K562 (cell line): Measurements from ENCODE around the gene STC2. TPM values are rescaled to one million over a fixed set of nuclear protein-coding genes. Genes with fewer than 3 reads are reported as not detected.

Source experiments
- HNRNPH1 ChIP-seq: fragments of 200-400 bp; formaldehyde crosslinking; optimal IDR thresholded peaks from 2 replicates; pipeline ENCODE3; 2017; ENCODE audit warnings: low read depth, mild to moderate bottlenecking, low read length, moderate library complexity
- SMC3 ChIP-seq: conservative IDR thresholded peaks from 2 replicates; pipeline ENCODE4 v1.6.1; 2011; ENCODE audit warnings: low read depth, low read length, improper control_type of control experiment; ENCODE audit not compliant: insufficient read depth
- ZNF121 ChIP-seq: sonication (generic); formaldehyde crosslinking; conservative IDR thresholded peaks from 2 replicates; pipeline ENCODE4 v1.8.0; 2022; ENCODE audit warnings: missing genetic modification reagents
- ZSCAN29 ChIP-seq: fragments of 450-650 bp; IDR thresholded peaks from 2 replicates; pipeline ENCODE4 v1.6.1; 2017
- polyA plus RNA-seq, 8 experiments: library from polyadenylated mRNA; depleted of rRNA in 4 of 8; stranded (reverse) in 5 of 8; unstranded in 3 of 8; fragments of >200 nt; fragmentation: Nextera tagmentation in 2 of 8; fragmentation: Illumina TruSeq in 1 of 8; extraction: Ambion mirVana in 2 of 8; extraction: Trizol in 1 of 8; gene quantifications; 2 replicates each; pipeline versions ENCODE4 v1.2.1 to v1.2.3, GENCODE V29; 2011 to 2014; ENCODE audit warnings: inconsistent platforms in 1 of 8, missing spikeins in 1 of 8
- total RNA-seq, 7 experiments: library from RNA; depleted of rRNA in 6 of 7; stranded (reverse); fragments of >200 nt in 6 of 7; fragmentation: Illumina TruSeq in 2 of 7; extraction: Trizol in 2 of 7; gene quantifications; 2 replicates each; pipeline versions ENCODE4 v1.2.1 to v1.2.3, GENCODE V29; 2011 to 2021; ENCODE audit warnings: low replicate concordance in 1 of 7
- TF ChIP-seq, protein P1 (sequence below), 2 experiments: fragments of 450-650 bp; formaldehyde crosslinking in 1 of 2; IDR thresholded peaks; 2 replicates each; pipeline versions ENCODE4 v1.4.0 to v1.6.1; 2014 to 2020; ENCODE audit warnings: mild to moderate bottlenecking in 2 of 2, borderline replicate concordance in 1 of 2, low read depth in 1 of 2
- TF ChIP-seq, protein P2 (sequence below), 3 experiments: IDR thresholded peaks in 2 of 3; conservative IDR thresholded peaks in 1 of 3; 2 replicates each; pipeline ENCODE4 v1.5.1; 2011 to 2012; ENCODE audit warnings: low read length in 3 of 3, mild to moderate bottlenecking in 3 of 3, control low read depth in 2 of 3, improper control_type of control experiment in 1 of 3, inconsistent platforms in 1 of 3, low read depth in 1 of 3, mixed read lengths in 1 of 3, moderate library complexity in 1 of 3; ENCODE audit not compliant: insufficient read depth in 2 of 3

The STC2 gene
- total and polyA plus RNA-seq, 9 of the 15 experiments (the other 6 are each of a cell fraction or from before 2014, with no cell fraction given): 0.62 to 31.7 (median 7.4) TPM

DNA sequence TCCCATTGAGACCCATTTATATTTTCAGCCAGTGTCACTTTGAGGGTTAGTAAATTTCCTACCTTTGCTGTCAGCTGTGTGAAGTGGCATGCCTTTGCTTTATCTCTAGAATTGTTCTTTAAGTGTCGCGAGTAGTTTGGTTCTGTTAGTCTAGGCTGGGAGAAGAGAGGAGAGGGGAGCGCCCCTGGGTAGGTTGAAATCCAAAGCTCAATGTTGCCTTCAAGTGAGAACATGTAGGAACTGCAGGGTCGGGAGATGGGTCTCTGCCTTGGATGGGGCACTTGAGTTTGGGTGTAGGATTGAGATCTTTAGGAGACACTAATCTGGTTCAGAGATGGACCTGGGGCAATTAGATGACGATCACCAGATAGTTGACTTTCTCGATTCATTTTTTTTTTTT lies 46.3 kb downstream of the STC2 start (continued):
- TF ChIP-seq, protein P1, sequence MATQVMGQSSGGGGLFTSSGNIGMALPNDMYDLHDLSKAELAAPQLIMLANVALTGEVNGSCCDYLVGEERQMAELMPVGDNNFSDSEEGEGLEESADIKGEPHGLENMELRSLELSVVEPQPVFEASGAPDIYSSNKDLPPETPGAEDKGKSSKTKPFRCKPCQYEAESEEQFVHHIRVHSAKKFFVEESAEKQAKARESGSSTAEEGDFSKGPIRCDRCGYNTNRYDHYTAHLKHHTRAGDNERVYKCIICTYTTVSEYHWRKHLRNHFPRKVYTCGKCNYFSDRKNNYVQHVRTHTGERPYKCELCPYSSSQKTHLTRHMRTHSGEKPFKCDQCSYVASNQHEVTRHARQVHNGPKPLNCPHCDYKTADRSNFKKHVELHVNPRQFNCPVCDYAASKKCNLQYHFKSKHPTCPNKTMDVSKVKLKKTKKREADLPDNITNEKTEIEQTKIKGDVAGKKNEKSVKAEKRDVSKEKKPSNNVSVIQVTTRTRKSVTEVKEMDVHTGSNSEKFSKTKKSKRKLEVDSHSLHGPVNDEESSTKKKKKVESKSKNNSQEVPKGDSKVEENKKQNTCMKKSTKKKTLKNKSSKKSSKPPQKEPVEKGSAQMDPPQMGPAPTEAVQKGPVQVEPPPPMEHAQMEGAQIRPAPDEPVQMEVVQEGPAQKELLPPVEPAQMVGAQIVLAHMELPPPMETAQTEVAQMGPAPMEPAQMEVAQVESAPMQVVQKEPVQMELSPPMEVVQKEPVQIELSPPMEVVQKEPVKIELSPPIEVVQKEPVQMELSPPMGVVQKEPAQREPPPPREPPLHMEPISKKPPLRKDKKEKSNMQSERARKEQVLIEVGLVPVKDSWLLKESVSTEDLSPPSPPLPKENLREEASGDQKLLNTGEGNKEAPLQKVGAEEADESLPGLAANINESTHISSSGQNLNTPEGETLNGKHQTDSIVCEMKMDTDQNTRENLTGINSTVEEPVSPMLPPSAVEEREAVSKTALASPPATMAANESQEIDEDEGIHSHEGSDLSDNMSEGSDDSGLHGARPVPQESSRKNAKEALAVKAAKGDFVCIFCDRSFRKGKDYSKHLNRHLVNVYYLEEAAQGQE (IDR thresholded peaks at IDR 0.05; ENCODE audit: borderline replicate concordance): peak; percentile 35; the same call in 1 of the 2 replicates
- TF ChIP-seq, protein P1 (CRISPR knock-in tag; IDR thresholded peaks at IDR 0.05; ENCODE audit: low read depth): no peak
- TF ChIP-seq SMC3 (peak; percentile 36), HNRNPH1 (no peak), ZNF121 (CRISPR knock-in tag) (no peak), ZSCAN29 (no peak)
- TF ChIP-seq, protein P2, sequence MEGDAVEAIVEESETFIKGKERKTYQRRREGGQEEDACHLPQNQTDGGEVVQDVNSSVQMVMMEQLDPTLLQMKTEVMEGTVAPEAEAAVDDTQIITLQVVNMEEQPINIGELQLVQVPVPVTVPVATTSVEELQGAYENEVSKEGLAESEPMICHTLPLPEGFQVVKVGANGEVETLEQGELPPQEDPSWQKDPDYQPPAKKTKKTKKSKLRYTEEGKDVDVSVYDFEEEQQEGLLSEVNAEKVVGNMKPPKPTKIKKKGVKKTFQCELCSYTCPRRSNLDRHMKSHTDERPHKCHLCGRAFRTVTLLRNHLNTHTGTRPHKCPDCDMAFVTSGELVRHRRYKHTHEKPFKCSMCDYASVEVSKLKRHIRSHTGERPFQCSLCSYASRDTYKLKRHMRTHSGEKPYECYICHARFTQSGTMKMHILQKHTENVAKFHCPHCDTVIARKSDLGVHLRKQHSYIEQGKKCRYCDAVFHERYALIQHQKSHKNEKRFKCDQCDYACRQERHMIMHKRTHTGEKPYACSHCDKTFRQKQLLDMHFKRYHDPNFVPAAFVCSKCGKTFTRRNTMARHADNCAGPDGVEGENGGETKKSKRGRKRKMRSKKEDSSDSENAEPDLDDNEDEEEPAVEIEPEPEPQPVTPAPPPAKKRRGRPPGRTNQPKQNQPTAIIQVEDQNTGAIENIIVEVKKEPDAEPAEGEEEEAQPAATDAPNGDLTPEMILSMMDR (IDR thresholded peaks at IDR 0.05 in 2 of 3, conservative IDR thresholded peaks at IDR 0.05 in 1 of 3; ENCODE audit: insufficient read depth in 2 of 3, low read depth in 1 of 3, low read length in 3 of 3): peak; percentile 41 to 60 (median 58); a peak in 5 of 6 replicates
- TF ChIP-seq, all 486 proteins: peak for 4
